ACC112 (cell line): ENCODE measurements around the gene NSG2.

Source experiments
- H2AFZ ChIP-seq: fragments of 200-600 bp; sonication (generic); one replicate; pipeline ENCODE4 v1.6.0; 2017; ENCODE audit warnings: antibody characterized with exemption, low read length; ENCODE audit not compliant: unreplicated experiment
- H3K27ac ChIP-seq: fragments of 200-600 bp; sonication (generic); 2 replicates; pipeline ENCODE4 v1.5.1; 2014; ENCODE audit warnings: low read depth, mild to moderate bottlenecking, antibody characterized with exemption, low read length, moderate library complexity
- H3K27me3 ChIP-seq: fragments of 200-600 bp; sonication (generic); 2 replicates; pipeline ENCODE4 v1.6.1; 2014; ENCODE audit warnings: mild to moderate bottlenecking, antibody characterized with exemption, low read length, moderate library complexity, mixed read lengths; ENCODE audit not compliant: insufficient read depth
- H3K36me3 ChIP-seq: fragments of 200-600 bp; sonication (generic); 2 replicates; pipeline ENCODE4 v1.6.1; 2016; ENCODE audit warnings: mild to moderate bottlenecking, antibody characterized with exemption, low read length, moderate library complexity, mixed read lengths; ENCODE audit not compliant: insufficient read depth
- H3K4me1 ChIP-seq: fragments of 200-600 bp; sonication (generic); one replicate; pipeline ENCODE4 v1.6.1; 2016; ENCODE audit warnings: low read length, mixed read lengths; ENCODE audit not compliant: insufficient read depth, unreplicated experiment, control insufficient read depth
- H3K4me3 ChIP-seq: fragments of 200-600 bp; sonication (generic); 2 replicates; pipeline ENCODE4 v1.5.1; 2014; ENCODE audit warnings: mild to moderate bottlenecking, low read depth, low read length
- H3K79me2 ChIP-seq: fragments of 200-600 bp; sonication (generic); one replicate; pipeline ENCODE4 v1.6.0; 2016; ENCODE audit warnings: low read length; ENCODE audit not compliant: control insufficient read depth, unreplicated experiment, insufficient read depth

The NSG2 gene

GRCh38 chr5:174059247-174059646, 13.7 kb downstream of the NSG2 start:
- H3K4me1 ChIP-seq = no peaks in the 10 kb centered on the region
- H3K27me3 ChIP-seq = peaks cover 9% of the 10 kb centered on the region; the same call in 1 of the 2 replicates
- H3K4me3 ChIP-seq = no peak overlapping the region
- H3K36me3 ChIP-seq = no peaks in the 10 kb centered on the region
- no peak overlapping the region for H3K27ac ChIP-seq
- no peaks in the 10 kb centered on the region for H3K79me2 ChIP-seq
- H2AFZ ChIP-seq = no peak overlapping the region

GRCh38 chr5:174063082-174063756, 17.7 kb downstream of the NSG2 start:
- Histone ChIP-seq H2AFZ (no peak overlapping the region), H3K4me3 (no peak overlapping the region), H3K36me3 (no peaks in the 10 kb centered on the region), H3K79me2 (no peaks in the 10 kb centered on the region), H3K4me1 (no peaks in the 10 kb centered on the region), H3K27me3 (peaks cover 4% of the 10 kb centered on the region; the same call in 1 of the 2 replicates), H3K27ac (no peak overlapping the region)

- Histone ChIP-seq H3K36me3 (no peaks in the 10 kb centered on the region), H3K27me3 (peaks cover 4% of the 10 kb centered on the region; the same call in 1 of the 2 replicates), H3K27ac (no peak overlapping the region), H2AFZ (no peak overlapping the region), H3K79me2 (no peaks in the 10 kb centered on the region), H3K4me3 (no peak overlapping the region), H3K4me1 (no peaks in the 10 kb centered on the region)
Observed at GRCh38 chr5:174064171-174064570, 18.7 kb downstream of the NSG2 start.

- Histone ChIP-seq H3K27ac (no peak overlapping the region), H3K36me3 (no peaks in the 10 kb centered on the region)
Observed at GRCh38 chr5:174065528-174066197, 20.2 kb downstream of the NSG2 start.

GRCh38 chr5:174067499-174067898, 22.0 kb downstream of the NSG2 start:
- Histone ChIP-seq H2AFZ (no peak overlapping the region), H3K27me3 (no peaks in the 10 kb centered on the region), H3K36me3 (no peaks in the 10 kb centered on the region), H3K4me1 (no peaks in the 10 kb centered on the region), H3K27ac (no peak overlapping the region), H3K4me3 (no peak overlapping the region), H3K79me2 (no peaks in the 10 kb centered on the region)

More at GRCh38 chr5:174065528-174066197, 20.2 kb downstream of the NSG2 start:
- H3K27me3 ChIP-seq = no peaks in the 10 kb centered on the region
- no peaks in the 10 kb centered on the region for H3K79me2 ChIP-seq
- H3K4me3 ChIP-seq = no peak overlapping the region
- no peak overlapping the region for H2AFZ ChIP-seq
- no peaks in the 10 kb centered on the region for H3K4me1 ChIP-seq

- no peak overlapping the region for H3K4me3 ChIP-seq
- H3K27ac ChIP-seq = no peak overlapping the region
- no peaks in the 10 kb centered on the region for H3K36me3 ChIP-seq
- H3K27me3 ChIP-seq = 0 out of 2 replicates have a peak, but pooled peaks cover 4% of the 10 kb centered on the region
- no peaks in the 10 kb centered on the region for H3K79me2 ChIP-seq
- H3K4me1 ChIP-seq = no peaks in the 10 kb centered on the region
- no peak overlapping the region for H2AFZ ChIP-seq
Observed at GRCh38 chr5:174071484-174071883, 26.0 kb downstream of the NSG2 start.

- no peaks in the 10 kb centered on the region for H3K79me2 ChIP-seq
- H3K4me3 ChIP-seq = no peak overlapping the region
- no peaks in the 10 kb centered on the region for H3K4me1 ChIP-seq
- H3K36me3 ChIP-seq = no peaks in the 10 kb centered on the region
- H3K27me3 ChIP-seq = 0 out of 2 replicates have a peak, but pooled peaks cover 4% of the 10 kb centered on the region
- H3K27ac ChIP-seq = no peak overlapping the region
- H2AFZ ChIP-seq = no peak overlapping the region
Observed at GRCh38 chr5:174073122-174073660, 27.7 kb downstream of the NSG2 start.

- Histone ChIP-seq H3K4me1 (no peaks in the 10 kb centered on the region), H2AFZ (no peak overlapping the region), H3K4me3 (no peak overlapping the region), H3K27ac (no peak overlapping the region), H3K27me3 (0 out of 2 replicates have a peak, but pooled peaks cover 4% of the 10 kb centered on the region), H3K36me3 (no peaks in the 10 kb centered on the region), H3K79me2 (no peaks in the 10 kb centered on the region)
Observed at GRCh38 chr5:174074369-174074768, 28.9 kb downstream of the NSG2 start.

GRCh38 chr5:174078416-174078815, 32.9 kb downstream of the NSG2 start:
- Histone ChIP-seq H3K4me1 (no peaks in the 10 kb centered on the region), H3K27me3 (0 out of 2 replicates have a peak, but pooled peaks cover 4% of the 10 kb centered on the region), H3K27ac (no peak overlapping the region), H3K79me2 (no peaks in the 10 kb centered on the region), H3K36me3 (no peaks in the 10 kb centered on the region), H3K4me3 (no peak overlapping the region), H2AFZ (no peak overlapping the region)

GRCh38 chr5:174082286-174082685, 36.8 kb downstream of the NSG2 start:
- Histone ChIP-seq H3K4me1 (no peaks in the 10 kb centered on the region), H3K27ac (no peak overlapping the region), H2AFZ (no peak overlapping the region), H3K27me3 (no peaks in the 10 kb centered on the region), H3K36me3 (no peaks in the 10 kb centered on the region), H3K79me2 (no peaks in the 10 kb centered on the region), H3K4me3 (no peak overlapping the region)
